Endodermal cell (in vitro differentiated cells): Measurements from ENCODE around the gene CES1. TPM values are rescaled to one million over a fixed set of nuclear protein-coding genes. Genes with fewer than 3 reads are reported as not detected.

Experiments
- DNase-seq: peaks from one replicate; pipeline ENCODE4 v3.0.0-alpha.2; 2017
- H3K27ac ChIP-seq: 2 replicates; pipeline ENCODE4 v1.5.1; 2013; ENCODE audit warnings: mild to moderate bottlenecking, low read depth, low read length, moderate library complexity
- H3K27me3 ChIP-seq: 2 replicates; pipeline ENCODE4 v1.6.1; 2013; ENCODE audit warnings: mild to moderate bottlenecking, low read length, moderate library complexity; ENCODE audit not compliant: insufficient read depth, control insufficient read depth, poor library complexity, severe bottlenecking
- H3K36me3 ChIP-seq: 2 replicates; pipeline ENCODE4 v1.7.0; 2013; ENCODE audit warnings: mild to moderate bottlenecking, low read length, moderate library complexity; ENCODE audit not compliant: control insufficient read depth, insufficient read depth
- H3K4me1 ChIP-seq: one replicate; pipeline ENCODE4 v1.7.0; 2013; ENCODE audit warnings: low read length; ENCODE audit not compliant: control insufficient read depth, insufficient read depth
- H3K4me3 ChIP-seq: 2 replicates; pipeline ENCODE4 v1.5.1; 2013; ENCODE audit warnings: mild to moderate bottlenecking, low read length, moderate library complexity
- H3K9ac ChIP-seq: 2 replicates; pipeline ENCODE4 v1.6.1; 2013; ENCODE audit warnings: mild to moderate bottlenecking, low read length, moderate library complexity; ENCODE audit not compliant: poor library complexity, severe bottlenecking; ENCODE audit errors: extremely low read depth
- H3K9me3 ChIP-seq: 2 replicates; pipeline ENCODE4 v1.6.1; 2013; ENCODE audit warnings: mild to moderate bottlenecking, low read length, moderate library complexity; ENCODE audit not compliant: control insufficient read depth
- H3K27ac Mint-ChIP-seq: 2 replicates; pipeline ENCODE4 v1.8.0; 2020; ENCODE audit warnings: mixed read lengths
- H3K27me3 Mint-ChIP-seq: 2 replicates; pipeline ENCODE4 v1.8.0; 2021; ENCODE audit warnings: mild to moderate bottlenecking, mixed read lengths; ENCODE audit not compliant: insufficient read depth
- H3K36me3 Mint-ChIP-seq: 2 replicates; pipeline ENCODE4 v1.8.0; 2020; ENCODE audit warnings: low read depth, mixed read lengths
- H3K4me1 Mint-ChIP-seq: 2 replicates; pipeline ENCODE4 v1.8.0; 2020; ENCODE audit warnings: mixed read lengths
- H3K4me3 Mint-ChIP-seq: 2 replicates; pipeline ENCODE4 v1.8.0; 2020; ENCODE audit warnings: mild to moderate bottlenecking, moderate library complexity, mixed read lengths
- H3K9me3 Mint-ChIP-seq: 2 replicates; pipeline ENCODE4 v1.8.0; 2020; ENCODE audit warnings: mild to moderate bottlenecking, mixed read lengths
- CTCF ChIP-seq: fragments of 200-600 bp; sonication (generic); conservative IDR thresholded peaks from 2 replicates; pipeline ENCODE4 v1.5.0; 2021; ENCODE audit warnings: antibody characterized with exemption, mild to moderate bottlenecking
- whole genome bisulfite sequencing, 2 experiments: methylation state at CpG; one replicate each; pipeline versions ENCODE4 v1.1.5 to v1.1.7; 2013; ENCODE audit warnings: missing lambda C conversion rate in 2 of 2, mixed read lengths in 1 of 2; ENCODE audit not compliant: insufficient coverage in 1 of 2, insufficient read length in 1 of 2; 5-methylcytosine and 5-hydroxymethylcytosine counted together
- total RNA-seq, 2 donors: library from RNA; stranded (reverse); fragmentation: NEBNext Ultra II Directional in 1 of 2; extraction: Animal tissue kit (Norgen Biotek cat#: 25700) in 1 of 2; gene quantifications; 2 replicates in 1 of 2; 3 replicates in 1 of 2; pipeline ENCODE4 v1.2.1, GENCODE V29; 2021

CES1 gene
- total RNA-seq, 2 donors from 2014 or later = 1.3 TPM; not detected in 1

GRCh38 chr16:55856950-55857349 lies 24.1 kb upstream of the CES1 start:
- Mint-ChIP-seq H3K4me3 (no peak overlapping the region), H3K27me3 (peaks cover 9% of the 10 kb centered on the region), H3K4me1 (no peaks in the 10 kb centered on the region), H3K9me3 (no peaks in the 10 kb centered on the region), H3K27ac (no peak overlapping the region), H3K36me3 (no peaks in the 10 kb centered on the region)
- no peak for TF ChIP-seq CTCF
- no peak overlapping the region for H3K9ac ChIP-seq
- no peak overlapping the region for H3K4me3 ChIP-seq
- no peak overlapping the region for H3K27ac ChIP-seq
- 96% methylated on average over 3 of the region's 3 CpGs; no CpG with 5 or more reads in 1 of the 2 experiments for WGBS, 2 experiments
- no peaks in the 10 kb centered on the region for H3K36me3 ChIP-seq
- DNase-seq = no peak
- no peaks in the 10 kb centered on the region for H3K9me3 ChIP-seq
- H3K27me3 ChIP-seq = peaks cover 8% of the 10 kb centered on the region
- H3K4me1 ChIP-seq = no peaks in the 10 kb centered on the region

GRCh38 chr16:55853114-55853513 lies 20.2 kb upstream of the CES1 start:
- TF ChIP-seq CTCF = no peak
- Mint-ChIP-seq H3K27ac (no peak overlapping the region), H3K36me3 (no peaks in the 10 kb centered on the region), H3K9me3 (no peaks in the 10 kb centered on the region), H3K27me3 (peaks cover 8% of the 10 kb centered on the region), H3K4me3 (no peak overlapping the region), H3K4me1 (no peaks in the 10 kb centered on the region)
- Histone ChIP-seq H3K4me3 (no peak overlapping the region), H3K27me3 (peaks cover 15% of the 10 kb centered on the region), H3K27ac (no peak overlapping the region), H3K9ac (no peak overlapping the region), H3K9me3 (no peaks in the 10 kb centered on the region), H3K4me1 (no peaks in the 10 kb centered on the region), H3K36me3 (no peaks in the 10 kb centered on the region)
- 86 to 100% methylated on average over 3 of the region's 3 CpGs for WGBS, 2 experiments
- no peak for DNase-seq

- Mint-ChIP-seq H3K4me1 (peaks cover 7% of the 10 kb centered on the region), H3K27ac (no peak overlapping the region), H3K9me3 (no peaks in the 10 kb centered on the region), H3K4me3 (no peak overlapping the region), H3K27me3 (peaks cover 13% of the 10 kb centered on the region), H3K36me3 (no peaks in the 10 kb centered on the region)
- no peaks in the 10 kb centered on the region for H3K36me3 ChIP-seq
- no peak overlapping the region for H3K9ac ChIP-seq
- H3K4me1 ChIP-seq = no peaks in the 10 kb centered on the region
- no peak overlapping the region for H3K27ac ChIP-seq
- TF ChIP-seq CTCF = no peak
- H3K27me3 ChIP-seq = peaks cover 15% of the 10 kb centered on the region
- no peaks in the 10 kb centered on the region for H3K9me3 ChIP-seq
- DNase-seq = no peak
- 90 to 94% methylated on average over 13 of the region's 13 CpGs for WGBS, 2 experiments
- H3K4me3 ChIP-seq = no peak overlapping the region
Observed at GRCh38 chr16:55849536-55849935, 16.6 kb upstream of the CES1 start.
